Sigmoid colon (tissue), 7 donors: ENCODE measurements around the gene RETNLB. TPM values are rescaled to one million over a fixed set of nuclear protein-coding genes. Genes with fewer than 3 reads are reported as not detected.

Source experiments
- DNase-seq: peaks from one replicate; pipeline ENCODE4 v3.0.0-alpha.2; 2019
- H3K27ac ChIP-seq, 4 donors: fragments of 200-600 bp; sonication (generic); one replicate each; pipeline ENCODE4 v1.5.1; 2016 to 2019; ENCODE audit warnings: mild to moderate bottlenecking in 1 of 4
- H3K27me3 ChIP-seq, 3 donors: fragments of 200-600 bp; sonication (generic); one replicate each; pipeline ENCODE4 v1.5.1; 2019; ENCODE audit warnings: mild to moderate bottlenecking in 1 of 3
- H3K36me3 ChIP-seq, 4 donors: fragments of 200-600 bp; sonication (generic); one replicate each; pipeline ENCODE4 v1.5.1; 2016 to 2019
- H3K4me1 ChIP-seq, 4 donors: fragments of 200-600 bp; sonication (generic); one replicate each; pipeline ENCODE4 v1.5.1; 2017 to 2019
- H3K4me3 ChIP-seq, 4 donors: fragments of 200-600 bp; sonication (generic); one replicate each; pipeline ENCODE4 v1.5.1; 2017 to 2019; ENCODE audit warnings: mild to moderate bottlenecking in 2 of 4, moderate library complexity in 1 of 4
- H3K9me3 ChIP-seq, 4 donors: fragments of 200-600 bp in 3 of 4; sonication (generic) in 3 of 4; one replicate each; pipeline versions ENCODE4 v1.5.1 to v1.6.1; 2013 to 2019
- CTCF ChIP-seq, 4 experiments: fragments of 450-650 bp in 3 of 4; fragments of 200-600 bp in 1 of 4; IDR thresholded peaks; one replicate each; pipeline ENCODE4 v1.5.1; 2016 to 2019; ENCODE audit warnings: antibody characterized with exemption in 4 of 4, mild to moderate bottlenecking in 3 of 4, moderate library complexity in 2 of 4
- EP300 ChIP-seq, 4 donors: sonication (generic); formaldehyde crosslinking; IDR thresholded peaks; one replicate each; pipeline ENCODE4 v1.6.1; 2017; ENCODE audit warnings: antibody characterized with exemption in 4 of 4
- POLR2A ChIP-seq, 2 donors: fragments of 450-650 bp; IDR thresholded peaks; one replicate each; pipeline ENCODE4 v1.6.1; 2016; ENCODE audit warnings: antibody characterized with exemption in 2 of 2, mild to moderate bottlenecking in 2 of 2, moderate library complexity in 2 of 2
- POLR2AphosphoS5 ChIP-seq, 4 donors: sonication (generic); formaldehyde crosslinking; IDR thresholded peaks; one replicate each; pipeline ENCODE4 v1.6.1; 2017; ENCODE audit warnings: antibody characterized with exemption in 4 of 4
- WGBS, 2 donors: extraction: QIAGEN DNeasy Blood & Tissue Kit; methylation state at CpG; one replicate each; pipeline ENCODE4 v1.1.7; 2013; 5-methylcytosine and 5-hydroxymethylcytosine counted together
- intact Hi-C: fragments of 100-400 bp; cut with DNase I; formaldehyde crosslinking; loops from one replicate; pipeline ENCODE4 v1.15.1; 2023
- polyA plus RNA-seq, 3 donors: library from polyadenylated mRNA; stranded (reverse); fragments of 200-250 nt; gene quantifications; one replicate each; pipeline ENCODE4 v1.2.3, GENCODE V29; 2013
- total RNA-seq, 4 donors: library from RNA; depleted of rRNA; stranded (reverse); fragments of >200 nt; gene quantifications; one replicate each; pipeline ENCODE4 v1.1.0, GENCODE V29; 2016
- donor health status: healthy with polysubstance abuse.
- donor health status: Bipolar disorder and iron deficiency.
- donor health status: healthy.

The RETNLB gene
- total and polyA plus RNA-seq, 7 donors: 48.6 to 86.0 (median 55.3) TPM; not detected in 4

GRCh38 chr3:108724101-108724500 lies 33.1 kb downstream of the RETNLB start:
- intact Hi-C loops: no loop called here
- WGBS, 2 donors: 75 to 94% methylated on average over 4 of the region's 4 CpGs
- TF ChIP-seq EP300 (IDR thresholded peaks at IDR 0.05) (no peak), POLR2AphosphoS5 (IDR thresholded peaks at IDR 0.05) (no peak), POLR2A (IDR thresholded peaks at IDR 0.05) (no peak), CTCF (IDR thresholded peaks at IDR 0.05) (no peak)
- H3K27ac ChIP-seq: no peak overlapping the region
- no peaks in the 10 kb centered on the region for H3K9me3 ChIP-seq
- no peaks in the 10 kb centered on the region for H3K27me3 ChIP-seq
- DNase-seq: no peak
- H3K4me1 ChIP-seq: no peaks in the 10 kb centered on the region
- no peak overlapping the region for H3K4me3 ChIP-seq
- no peaks in the 10 kb centered on the region for H3K36me3 ChIP-seq

DNA sequence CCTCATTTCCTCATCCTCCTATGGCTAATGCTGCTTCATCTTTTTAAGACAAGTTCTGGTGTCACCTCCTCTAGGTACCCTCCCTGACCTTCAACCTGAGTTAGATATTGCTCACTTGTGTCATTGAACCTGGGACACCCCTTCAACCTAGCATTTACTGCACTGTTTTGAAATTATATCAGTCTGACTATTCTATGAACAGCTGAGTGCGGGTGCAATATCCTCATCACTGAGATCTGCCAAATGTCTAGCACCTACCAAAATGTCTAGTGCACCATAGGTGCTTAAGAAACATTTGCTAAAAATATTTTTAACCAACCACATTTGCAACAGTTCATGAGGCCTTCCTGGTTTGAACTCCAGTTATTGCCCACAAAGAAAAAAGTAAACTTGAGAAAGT lies 34.5 kb downstream of the RETNLB start:
- Histone ChIP-seq H3K4me1 (no peaks in the 10 kb centered on the region), H3K27me3 (no peaks in the 10 kb centered on the region), H3K36me3 (no peaks in the 10 kb centered on the region), H3K4me3 (no peak overlapping the region), H3K27ac (no peak overlapping the region), H3K9me3 (no peaks in the 10 kb centered on the region)
- intact Hi-C loops: no loop called here
- DNase-seq: no peak
- TF ChIP-seq POLR2A (IDR thresholded peaks at IDR 0.05) (no peak), CTCF (IDR thresholded peaks at IDR 0.05) (no peak), EP300 (IDR thresholded peaks at IDR 0.05) (no peak), POLR2AphosphoS5 (IDR thresholded peaks at IDR 0.05) (no peak)
- 56 to 99% methylated on average over 1 of the region's 1 CpG for WGBS, 2 donors

DNA sequence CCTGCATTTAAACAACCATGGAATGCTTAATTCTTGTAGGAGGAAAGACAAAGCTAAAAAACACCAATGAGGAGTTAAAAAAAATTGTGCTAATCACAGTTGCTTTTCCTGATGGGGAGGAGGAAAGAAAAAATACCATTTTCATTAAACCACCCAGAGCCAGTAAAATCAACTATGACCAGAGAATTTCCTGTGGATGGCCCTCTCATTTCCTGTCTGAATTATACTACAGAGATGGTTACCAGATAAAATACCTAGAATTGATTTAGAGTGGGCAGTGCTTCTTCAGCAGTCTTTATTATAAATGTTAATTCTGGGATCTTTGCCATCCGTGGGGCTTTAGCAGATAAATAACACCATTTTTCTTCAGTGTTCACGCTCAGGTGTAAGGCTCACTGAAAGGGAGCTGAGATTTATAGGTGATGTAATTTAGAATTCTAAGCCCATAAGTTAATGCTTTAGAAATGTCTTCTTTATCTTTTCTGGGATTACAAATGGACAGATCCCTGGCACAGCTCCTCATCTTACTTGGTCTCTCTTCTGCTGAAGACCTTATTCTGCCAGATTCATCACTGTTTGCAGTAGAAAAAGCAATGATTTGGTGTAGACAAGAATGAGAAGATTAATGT lies 37.9 kb downstream of the RETNLB start:
- WGBS, 2 donors: 82 to 94% methylated on average over 2 of the region's 2 CpGs

DNA sequence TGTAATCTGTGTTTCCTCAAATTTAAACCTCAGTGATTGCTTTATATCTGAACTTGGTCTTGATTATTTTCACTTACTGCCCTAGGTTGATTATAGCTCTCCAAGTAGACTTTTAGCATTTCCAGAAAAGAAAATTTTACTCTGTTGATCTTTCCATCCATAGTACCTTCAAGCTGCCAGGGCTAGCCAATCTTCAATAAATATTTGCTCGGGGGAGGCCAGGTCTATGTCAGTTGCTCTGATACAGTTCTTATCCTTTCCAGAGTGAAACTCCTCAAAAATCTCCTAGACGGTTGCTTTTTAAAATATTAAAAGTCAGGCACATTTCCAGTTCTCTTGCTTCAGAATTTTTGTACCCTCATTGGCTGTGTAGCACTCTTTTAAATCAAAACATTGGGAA lies 38.8 kb downstream of the RETNLB start:
- TF ChIP-seq POLR2A (IDR thresholded peaks at IDR 0.05): no peak
- TF ChIP-seq CTCF (IDR thresholded peaks at IDR 0.05): no peak
- TF ChIP-seq EP300 (IDR thresholded peaks at IDR 0.05): no peak
- no peak for TF ChIP-seq POLR2AphosphoS5 (IDR thresholded peaks at IDR 0.05)
- no peaks in the 10 kb centered on the region for H3K9me3 ChIP-seq
- WGBS, 2 donors: 74 to 76% methylated on average over 2 of the region's 2 CpGs
- no peak overlapping the region for H3K27ac ChIP-seq
- no peak overlapping the region for H3K4me3 ChIP-seq
- no peak for DNase-seq
- H3K27me3 ChIP-seq: no peaks in the 10 kb centered on the region
- H3K36me3 ChIP-seq: no peaks in the 10 kb centered on the region
- H3K4me1 ChIP-seq: no peaks in the 10 kb centered on the region
- intact Hi-C loops: no loop called here

More for the DNA sequence above, 37.9 kb downstream of the RETNLB start:
- intact Hi-C loops: no loop called here
- Histone ChIP-seq H3K36me3 (no peaks in the 10 kb centered on the region), H3K4me1 (no peaks in the 10 kb centered on the region), H3K27me3 (no peaks in the 10 kb centered on the region), H3K4me3 (no peak overlapping the region), H3K9me3 (no peaks in the 10 kb centered on the region), H3K27ac (no peak overlapping the region)
- TF ChIP-seq POLR2AphosphoS5 (IDR thresholded peaks at IDR 0.05) (no peak), POLR2A (IDR thresholded peaks at IDR 0.05) (no peak), CTCF (IDR thresholded peaks at IDR 0.05) (no peak), EP300 (IDR thresholded peaks at IDR 0.05) (no peak)
- no peak for DNase-seq

- Histone ChIP-seq H3K27me3 (no peaks in the 10 kb centered on the region), H3K27ac (no peak overlapping the region), H3K4me1 (no peaks in the 10 kb centered on the region), H3K9me3 (no peaks in the 10 kb centered on the region), H3K4me3 (no peak overlapping the region), H3K36me3 (no peaks in the 10 kb centered on the region)
- intact Hi-C loops: no loop called here
- WGBS, 2 donors: 50 to 81% methylated on average over 3 of the region's 3 CpGs
- TF ChIP-seq CTCF (IDR thresholded peaks at IDR 0.05): no peak
- no peak for TF ChIP-seq EP300 (IDR thresholded peaks at IDR 0.05)
- no peak for TF ChIP-seq POLR2AphosphoS5 (IDR thresholded peaks at IDR 0.05)
- TF ChIP-seq POLR2A (IDR thresholded peaks at IDR 0.05): no peak
- no peak for DNase-seq
These were observed 43.4 kb downstream of the RETNLB start for GRCh38 chr3:108713816-108714215.
